H9 (cell line): ENCODE results near the gene PARP8. TPM values are rescaled to one million over a fixed set of nuclear protein-coding genes. Genes with fewer than 3 reads are reported as not detected.

ENCODE experiments used
- DNase-seq: peaks from one replicate; pipeline ENCODE4 v3.0.0-alpha.2; 2017
- H2AFZ ChIP-seq: one replicate; pipeline ENCODE4 v1.6.1; 2013; ENCODE audit warnings: mild to moderate bottlenecking, low read length, control low read depth, moderate library complexity
- H2AK5ac ChIP-seq: 2 replicates; pipeline ENCODE4 v1.6.1; 2013; ENCODE audit warnings: low read length, control low read depth, mixed read lengths; ENCODE audit not compliant: insufficient read length
- H2BK120ac ChIP-seq: one replicate; pipeline ENCODE4 v1.6.1; 2013; ENCODE audit warnings: low read depth, mild to moderate bottlenecking, low read length, control low read depth, inconsistent platforms; ENCODE audit not compliant: poor library complexity, severe bottlenecking
- H2BK12ac ChIP-seq: 2 replicates; pipeline ENCODE4 v1.6.1; 2013; ENCODE audit warnings: low read length, control low read depth, mixed read lengths, low read depth; ENCODE audit not compliant: insufficient read length
- H2BK15ac ChIP-seq: 2 replicates; pipeline ENCODE4 v1.6.1; 2013; ENCODE audit warnings: low read depth, low read length, control low read depth
- H2BK20ac ChIP-seq: one replicate; pipeline ENCODE4 v1.6.1; 2013; ENCODE audit warnings: low read depth, mild to moderate bottlenecking, low read length, control low read depth, inconsistent platforms; ENCODE audit not compliant: poor library complexity, severe bottlenecking
- H2BK5ac ChIP-seq: 2 replicates; pipeline ENCODE4 v1.6.1; 2013; ENCODE audit warnings: low read length, control low read depth, mixed read lengths; ENCODE audit not compliant: insufficient read length
- H3K14ac ChIP-seq: 2 replicates; pipeline ENCODE4 v1.6.1; 2013; ENCODE audit warnings: low read length, control low read depth; ENCODE audit not compliant: insufficient read depth
- H3K18ac ChIP-seq: 2 replicates; pipeline ENCODE4 v1.6.1; 2013; ENCODE audit warnings: low read depth, mild to moderate bottlenecking, mixed read lengths, low read length, control low read depth; ENCODE audit not compliant: insufficient read length
- H3K23ac ChIP-seq: 2 replicates; pipeline ENCODE4 v1.6.1; 2013; ENCODE audit warnings: low read length, control low read depth, mixed read lengths, low read depth; ENCODE audit not compliant: insufficient read length
- H3K23me2 ChIP-seq: 2 replicates; pipeline ENCODE4 v1.6.1; 2013; ENCODE audit warnings: low read depth, mild to moderate bottlenecking, mixed read lengths, low read length, control low read depth; ENCODE audit not compliant: insufficient read length, poor library complexity, severe bottlenecking
- H3K27ac ChIP-seq: 2 replicates; pipeline ENCODE4 v1.5.1; 2013; ENCODE audit warnings: low read length, control low read depth, mixed read lengths, low read depth; ENCODE audit not compliant: insufficient read length
- H3K27me3 ChIP-seq: 2 replicates; pipeline ENCODE4 v1.6.1; 2013; ENCODE audit warnings: low read length, control low read depth, inconsistent platforms; ENCODE audit not compliant: insufficient read depth
- H3K4ac ChIP-seq: 2 replicates; pipeline ENCODE4 v1.6.1; 2013; ENCODE audit warnings: low read depth, mild to moderate bottlenecking, control low read depth, inconsistent platforms, low read length, moderate library complexity
- H3K4me1 ChIP-seq: 2 replicates; pipeline ENCODE4 v1.6.1; 2013; ENCODE audit warnings: low read length, control low read depth, inconsistent platforms; ENCODE audit not compliant: insufficient read depth
- H3K4me2 ChIP-seq: 2 replicates; pipeline ENCODE4 v1.6.1; 2013; ENCODE audit warnings: low read length, control low read depth, mixed read lengths; ENCODE audit not compliant: insufficient read length, insufficient read depth
- H3K56ac ChIP-seq: 2 replicates; pipeline ENCODE4 v1.6.1; 2013; ENCODE audit warnings: low read depth, mild to moderate bottlenecking, mixed read lengths, low read length, control low read depth; ENCODE audit not compliant: insufficient read length
- H3K79me1 ChIP-seq: 2 replicates; pipeline ENCODE4 v1.6.1; 2013; ENCODE audit warnings: low read depth, mild to moderate bottlenecking, moderate library complexity, low read length, control low read depth, inconsistent platforms; ENCODE audit not compliant: insufficient read depth, poor library complexity, severe bottlenecking
- H3K79me2 ChIP-seq: 2 replicates; pipeline ENCODE4 v1.6.1; 2013; ENCODE audit warnings: low read length, control low read depth, inconsistent platforms; ENCODE audit not compliant: insufficient read depth
- H3K9ac ChIP-seq: 2 replicates; pipeline ENCODE4 v1.6.1; 2013; ENCODE audit warnings: low read length, control low read depth, mixed read lengths; ENCODE audit not compliant: insufficient read length; ENCODE audit errors: extremely low read depth
- H3K9me3 ChIP-seq: one replicate; pipeline ENCODE4 v1.6.1; 2013; ENCODE audit warnings: low read depth, low read length, inconsistent platforms; ENCODE audit not compliant: control insufficient read depth
- H3T11ph ChIP-seq: one replicate; pipeline ENCODE4 v1.6.1; 2013; ENCODE audit warnings: mild to moderate bottlenecking, low read length, control low read depth, inconsistent platforms
- H4K20me1 ChIP-seq: one replicate; pipeline ENCODE4 v1.6.1; 2013; ENCODE audit not compliant: control insufficient read depth, insufficient read length, insufficient read depth
- H4K5ac ChIP-seq: 2 replicates; pipeline ENCODE4 v1.6.1; 2013; ENCODE audit warnings: low read depth, mild to moderate bottlenecking, mixed read lengths, low read length, control low read depth; ENCODE audit not compliant: insufficient read length
- H4K8ac ChIP-seq: replicated peaks from 2 replicates; pipeline ENCODE4 v1.6.1; 2013; ENCODE audit warnings: low read length, control low read depth, mixed read lengths, low read depth; ENCODE audit not compliant: insufficient read length
- H4K91ac ChIP-seq: 2 replicates; pipeline ENCODE4 v1.6.1; 2013; ENCODE audit warnings: low read depth, mild to moderate bottlenecking, moderate library complexity, mixed read lengths, low read length, control low read depth; ENCODE audit not compliant: insufficient read length
- H3K27ac Mint-ChIP-seq, 3 experiments: 2 replicates in 2 of 3; 3 replicates in 1 of 3; pipeline ENCODE4 v1.8.0; 2020 to 2021; ENCODE audit warnings: mixed read lengths in 3 of 3, mild to moderate bottlenecking in 1 of 3, moderate library complexity in 1 of 3
- H3K27me3 Mint-ChIP-seq: 2 replicates; pipeline ENCODE4 v1.8.0; 2021; ENCODE audit warnings: low read depth, mild to moderate bottlenecking, moderate library complexity, mixed read lengths
- H3K36me3 Mint-ChIP-seq, 3 experiments: 2 replicates in 2 of 3; 3 replicates in 1 of 3; pipeline ENCODE4 v1.8.0; 2020 to 2021; ENCODE audit warnings: low read depth in 3 of 3, mixed read lengths in 3 of 3; ENCODE audit not compliant: insufficient read depth in 1 of 3
- H3K4me1 Mint-ChIP-seq, 2 experiments: 2 replicates each; pipeline ENCODE4 v1.8.0; 2020; ENCODE audit warnings: mixed read lengths in 2 of 2
- H3K4me3 Mint-ChIP-seq, 2 experiments: 2 replicates in 1 of 2; 3 replicates in 1 of 2; pipeline ENCODE4 v1.8.0; 2020 to 2021; ENCODE audit warnings: mild to moderate bottlenecking in 2 of 2, mixed read lengths in 2 of 2, moderate library complexity in 1 of 2
- H3K9me3 Mint-ChIP-seq, 2 experiments: 2 replicates in 1 of 2; 3 replicates in 1 of 2; pipeline ENCODE4 v1.8.0; 2020; ENCODE audit warnings: mild to moderate bottlenecking in 2 of 2, mixed read lengths in 2 of 2, moderate library complexity in 1 of 2
- CTCF ChIP-seq: fragments of 200-600 bp; sonication (generic); conservative IDR thresholded peaks from 3 replicates; pipeline ENCODE4 v1.8.0; 2021; ENCODE audit warnings: antibody characterized with exemption, mild to moderate bottlenecking
- WGBS: extraction: QIAGEN DNeasy Blood & Tissue Kit; methylation state at CpG from one replicate; pipeline ENCODE4 v1.1.7; 2013; ENCODE audit warnings: missing lambda C conversion rate, low lambda C conversion rate, mixed read lengths; ENCODE audit not compliant: insufficient read length; ENCODE audit errors: extremely low coverage; 5-methylcytosine and 5-hydroxymethylcytosine counted together
- total RNA-seq: library from RNA; stranded (reverse); gene quantifications from 2 replicates; pipeline ENCODE4 v1.2.1, GENCODE V29; 2021

The PARP8 gene
- total RNA-seq, 1 experiment from 2014 or later = 34.0 TPM

- no peaks in the 10 kb centered on the region for H4K20me1 ChIP-seq
- no peak overlapping the region for H3K14ac ChIP-seq
- no peaks in the 10 kb centered on the region for H3K4me1 ChIP-seq
- H3K23me2 ChIP-seq = no peaks in the 10 kb centered on the region
- Mint-ChIP-seq H3K27ac (peak overlapping the region in 2 of 3 experiments; percentile 14 to 31; a peak in 3 of 7 replicates), H3K27me3 (no peaks in the 10 kb centered on the region), H3K4me3 (no peak overlapping the region), H3K36me3 (no peaks in the 10 kb centered on the region; a peak in 1 of 7 replicates), H3K4me1 (peaks cover 25 to 26% of the 10 kb centered on the region in 2 experiments), H3K9me3 (no peaks in the 10 kb centered on the region)
- no peaks in the 10 kb centered on the region for H3K27me3 ChIP-seq
- no peaks in the 10 kb centered on the region; the same call in 1 of the 2 replicates for H3K79me2 ChIP-seq
- no peak overlapping the region for H3K4ac ChIP-seq
- H3K56ac ChIP-seq = no peak overlapping the region
- H4K91ac ChIP-seq = no peak overlapping the region
- no peak overlapping the region for H4K5ac ChIP-seq
- no peak for TF ChIP-seq CTCF
- H3K9me3 ChIP-seq = no peaks in the 10 kb centered on the region
- no peak overlapping the region for H3K4me2 ChIP-seq
- DNase-seq = no peak
- no CpG with 5 or more reads among the region's 1 CpG for WGBS
- no peak overlapping the region for H2BK15ac ChIP-seq
- H2BK5ac ChIP-seq = no peak overlapping the region
- H2AFZ ChIP-seq = no peak overlapping the region
- no peak overlapping the region for H3K18ac ChIP-seq
- H3K27ac ChIP-seq = no peak overlapping the region
- H2AK5ac ChIP-seq = no peak overlapping the region
- H4K8ac ChIP-seq = no peak overlapping the region
- H3T11ph ChIP-seq = no peak overlapping the region
- H3K79me1 ChIP-seq = no peaks in the 10 kb centered on the region
- H3K23ac ChIP-seq = no peak overlapping the region
- H3K9ac ChIP-seq = no peak overlapping the region
- H2BK12ac ChIP-seq = no peak overlapping the region
- no peak overlapping the region for H2BK20ac ChIP-seq
- H2BK120ac ChIP-seq = no peak overlapping the region
Observed at GRCh38 chr5:50709471-50709870, 43.0 kb downstream of the PARP8 start.
